Fibroblast of lung (primary cell): Measurements from ENCODE around the gene KLHL17.

Source experiments
- EZH2 ChIP-seq: IDR thresholded peaks from 2 replicates; pipeline ENCODE4 v1.5.1; 2012; ENCODE audit warnings: low read length, control low read depth, mild to moderate bottlenecking; ENCODE audit errors: missing control alignments
- TF ChIP-seq, protein P1 (sequence below), 2 donors: IDR thresholded peaks in 1 of 2; conservative IDR thresholded peaks in 1 of 2; 1 replicate in 1 of 2; 2 replicates in 1 of 2; pipeline ENCODE4 v1.5.1; 2011 to 2012; ENCODE audit warnings: low read length in 2 of 2, control low read depth in 1 of 2, inconsistent platforms in 1 of 2, low read depth in 1 of 2, mild to moderate bottlenecking in 1 of 2

DNA sequence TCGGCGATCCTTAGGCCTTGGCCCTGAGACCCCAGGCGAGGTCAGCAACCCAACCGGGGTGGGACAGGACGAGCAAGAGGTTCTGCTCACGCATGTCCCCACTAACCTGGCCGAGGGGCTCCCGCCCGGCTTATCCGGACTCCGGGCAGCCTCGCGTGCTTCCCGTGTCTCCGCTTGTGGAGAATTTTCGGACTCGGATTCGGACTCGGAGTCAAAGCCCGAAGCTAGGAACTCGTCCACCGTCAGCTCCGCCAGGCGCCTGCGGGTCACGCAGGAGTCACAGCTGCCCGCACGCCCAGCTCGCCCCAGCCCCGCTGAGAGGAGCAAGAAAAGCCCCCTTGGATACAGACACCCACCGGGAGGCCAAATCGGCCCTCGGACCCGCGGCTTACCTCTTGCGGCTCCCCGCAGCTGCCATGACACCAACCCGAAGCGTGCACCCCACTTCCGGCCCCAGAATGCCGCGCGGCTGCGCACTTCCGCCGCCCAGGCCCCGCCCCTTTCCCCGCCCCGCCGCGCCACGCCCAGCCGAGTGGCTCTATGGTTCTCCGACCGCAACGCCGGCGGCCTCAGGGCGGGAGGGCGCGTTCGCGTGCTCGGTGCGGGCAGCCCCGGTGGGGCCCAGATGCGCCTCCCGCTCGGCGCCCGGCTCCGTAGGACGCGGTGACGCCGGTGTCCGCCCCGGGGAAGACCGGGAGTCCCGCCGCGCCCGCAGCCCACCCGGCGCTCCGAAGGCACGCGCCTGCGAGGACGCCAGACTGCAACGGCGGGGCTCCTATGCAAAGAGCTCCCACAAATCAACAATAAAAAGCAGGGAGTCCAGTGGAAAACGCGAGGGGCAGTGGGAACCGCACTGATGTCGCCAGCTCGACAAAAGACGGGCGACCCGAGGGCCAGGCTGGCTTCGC, 1.3 kb upstream of the KLHL17 start, which contains the start of gene NOC2L:
- TF ChIP-seq EZH2: no peak
- TF ChIP-seq, protein P1, sequence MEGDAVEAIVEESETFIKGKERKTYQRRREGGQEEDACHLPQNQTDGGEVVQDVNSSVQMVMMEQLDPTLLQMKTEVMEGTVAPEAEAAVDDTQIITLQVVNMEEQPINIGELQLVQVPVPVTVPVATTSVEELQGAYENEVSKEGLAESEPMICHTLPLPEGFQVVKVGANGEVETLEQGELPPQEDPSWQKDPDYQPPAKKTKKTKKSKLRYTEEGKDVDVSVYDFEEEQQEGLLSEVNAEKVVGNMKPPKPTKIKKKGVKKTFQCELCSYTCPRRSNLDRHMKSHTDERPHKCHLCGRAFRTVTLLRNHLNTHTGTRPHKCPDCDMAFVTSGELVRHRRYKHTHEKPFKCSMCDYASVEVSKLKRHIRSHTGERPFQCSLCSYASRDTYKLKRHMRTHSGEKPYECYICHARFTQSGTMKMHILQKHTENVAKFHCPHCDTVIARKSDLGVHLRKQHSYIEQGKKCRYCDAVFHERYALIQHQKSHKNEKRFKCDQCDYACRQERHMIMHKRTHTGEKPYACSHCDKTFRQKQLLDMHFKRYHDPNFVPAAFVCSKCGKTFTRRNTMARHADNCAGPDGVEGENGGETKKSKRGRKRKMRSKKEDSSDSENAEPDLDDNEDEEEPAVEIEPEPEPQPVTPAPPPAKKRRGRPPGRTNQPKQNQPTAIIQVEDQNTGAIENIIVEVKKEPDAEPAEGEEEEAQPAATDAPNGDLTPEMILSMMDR (conservative IDR thresholded peaks at IDR 0.05 in 1 of 2, IDR thresholded peaks at IDR 0.05 in 1 of 2; ENCODE audit: low read depth in 1 of 2, low read length in 2 of 2): no peak
